DMS153 treated with DMSO at 0.1 percent for 48 hours (cell line): ENCODE results near the gene AP5Z1.

Experiments used
- DNase-seq: peaks from one replicate; lab custom pipeline; 2025; ENCODE audit not compliant: unreplicated experiment; lab: John Stamatoyannopoulos, UW

Gene AP5Z1

DNA sequence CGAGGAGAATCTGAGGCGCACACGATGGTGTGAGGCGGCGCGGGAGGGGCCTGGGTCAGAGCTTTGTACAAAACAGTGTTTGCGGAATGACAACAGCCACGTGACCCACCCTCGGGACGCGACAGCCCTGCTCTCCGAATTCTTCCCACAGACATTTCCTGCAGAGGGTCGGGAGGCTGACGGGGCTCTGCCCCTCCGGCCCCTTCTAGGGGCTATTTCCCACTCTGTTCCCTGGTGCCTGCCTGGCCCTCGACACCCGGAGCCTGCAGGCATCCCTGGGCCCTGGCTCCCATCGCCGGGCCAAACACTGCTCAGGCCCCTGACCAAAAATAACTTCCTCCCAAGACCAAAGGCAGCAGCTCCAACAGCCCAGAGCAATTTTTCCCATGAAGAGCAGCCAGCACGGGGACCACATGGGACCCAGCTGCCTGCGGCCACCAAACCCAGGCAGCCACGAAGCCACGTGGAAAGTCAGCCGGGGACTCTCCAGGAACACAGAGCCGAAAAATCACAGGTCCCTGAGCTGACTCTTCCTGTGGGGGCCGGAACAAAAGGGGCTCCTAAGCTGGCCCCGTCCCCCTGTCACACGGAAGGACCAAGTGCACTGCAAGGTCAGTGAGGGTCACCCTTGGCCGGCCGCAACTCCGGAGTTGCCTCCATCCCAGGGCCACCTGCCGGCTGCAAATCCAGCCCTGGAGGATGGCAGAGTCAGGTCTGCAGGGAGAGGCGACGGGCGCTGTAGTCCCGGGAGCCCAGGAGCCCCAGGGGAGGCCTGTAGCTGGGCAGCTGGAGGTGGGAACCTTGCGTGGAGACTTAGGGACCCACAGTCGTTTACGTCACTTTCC, 44.4 kb downstream of the AP5Z1 start:
- no peak for DNase-seq

DNA sequence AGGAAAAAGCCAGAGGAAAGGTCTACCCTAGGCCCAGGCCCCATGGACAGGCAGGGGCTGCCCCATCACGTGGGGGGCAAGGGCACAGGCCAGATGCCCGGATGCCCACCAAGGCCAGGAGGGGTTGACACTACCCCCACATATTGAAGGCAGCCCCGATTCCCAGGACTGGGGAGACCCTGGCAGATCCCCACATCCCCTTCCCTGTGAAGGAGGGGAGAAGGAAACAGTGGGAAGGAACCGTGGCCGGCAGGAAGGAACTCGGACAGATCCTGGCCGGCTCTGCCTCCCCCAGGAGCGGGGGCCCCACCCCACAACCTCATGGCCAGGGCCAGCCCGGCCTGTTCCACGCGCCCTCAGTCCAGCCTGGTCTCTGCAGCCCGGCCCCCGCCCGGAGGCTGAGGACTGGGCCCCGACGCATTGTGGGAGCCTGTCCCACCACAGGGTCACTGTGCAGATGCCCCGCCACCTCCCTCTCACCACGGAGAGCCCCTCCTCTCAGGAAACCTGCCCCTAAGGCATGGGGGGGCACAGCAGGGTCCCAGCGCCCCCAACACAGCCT, 45.1 kb downstream of the AP5Z1 start:
- no peak for DNase-seq

GRCh38 chr7:4820967-4821471, 45.6 kb downstream of the AP5Z1 start:
- DNase-seq, result no peak

GRCh38 chr7:4822677-4823076, 47.3 kb downstream of the AP5Z1 start:
- no peak for DNase-seq

- DNase-seq, result no peak
Observed at GRCh38 chr7:4823441-4824119, 48.2 kb downstream of the AP5Z1 start.

DNA sequence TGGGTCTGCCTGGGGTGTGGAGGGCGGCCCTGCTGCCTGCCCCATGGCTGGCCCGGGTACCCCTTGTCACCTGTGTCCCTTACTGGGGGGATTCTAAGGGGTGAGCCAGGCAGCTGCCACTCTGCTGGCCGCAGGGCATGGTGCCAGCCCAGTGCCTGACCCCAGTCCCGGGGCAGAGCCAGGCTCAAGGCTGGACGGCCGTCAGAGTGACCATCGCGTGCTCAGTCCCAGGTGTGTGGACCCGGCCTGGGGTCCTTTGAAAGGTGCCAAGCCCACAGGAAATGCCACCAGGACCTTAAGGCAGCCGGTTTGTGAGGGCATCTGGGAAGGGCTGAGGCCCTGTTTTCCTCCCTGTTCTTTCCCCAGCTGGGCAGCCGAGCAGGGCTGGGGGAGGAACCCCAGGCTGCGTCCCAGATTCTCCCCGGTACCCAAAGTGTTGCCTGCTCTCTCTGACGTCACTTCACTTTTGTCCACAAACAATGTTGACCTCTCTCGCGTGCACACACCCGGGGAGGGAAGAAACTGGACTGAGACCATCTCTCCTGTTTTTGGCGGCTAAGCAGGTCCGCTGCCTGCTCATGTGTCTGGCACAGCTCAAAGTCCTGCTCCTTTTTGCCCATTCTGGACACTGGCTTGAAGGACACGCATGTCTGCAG, 48.8 kb downstream of the AP5Z1 start:
- DNase-seq, result no peak

GRCh38 chr7:4825081-4825480, 49.7 kb downstream of the AP5Z1 start:
- DNase-seq, result no peak

DNA sequence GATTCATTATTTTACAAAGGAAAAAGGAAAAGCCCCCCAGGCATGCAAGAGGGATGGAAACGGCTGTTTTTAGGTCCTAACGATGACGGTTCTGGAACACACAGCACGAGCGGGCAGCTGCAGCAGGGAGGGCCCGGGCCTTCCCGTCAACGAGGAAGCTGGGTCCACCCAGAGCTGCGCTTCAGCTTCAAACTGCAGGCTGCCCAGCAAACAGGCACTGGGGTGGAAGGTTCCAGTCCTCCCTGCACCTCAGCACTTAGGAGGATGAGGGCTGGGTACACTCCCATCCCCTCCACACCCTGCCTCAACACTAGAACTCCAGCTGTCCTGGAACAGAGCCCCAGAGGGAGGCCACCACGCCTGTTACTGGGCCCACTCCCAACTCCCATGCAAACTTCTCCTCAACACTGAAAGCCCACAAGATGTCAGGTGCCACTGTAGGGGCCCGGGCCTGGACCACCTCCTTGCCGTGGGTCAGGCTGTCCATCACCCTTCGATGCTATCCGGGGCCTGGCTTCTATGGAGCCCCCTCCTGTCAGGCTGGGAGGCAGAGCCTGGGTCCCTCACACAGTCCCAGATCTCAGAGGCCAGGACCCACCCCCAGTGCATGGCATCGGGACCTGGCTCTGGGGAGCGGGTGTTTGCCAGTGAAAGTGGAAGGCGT, 53.4 kb downstream of the AP5Z1 start:
- no peak for DNase-seq

DNA sequence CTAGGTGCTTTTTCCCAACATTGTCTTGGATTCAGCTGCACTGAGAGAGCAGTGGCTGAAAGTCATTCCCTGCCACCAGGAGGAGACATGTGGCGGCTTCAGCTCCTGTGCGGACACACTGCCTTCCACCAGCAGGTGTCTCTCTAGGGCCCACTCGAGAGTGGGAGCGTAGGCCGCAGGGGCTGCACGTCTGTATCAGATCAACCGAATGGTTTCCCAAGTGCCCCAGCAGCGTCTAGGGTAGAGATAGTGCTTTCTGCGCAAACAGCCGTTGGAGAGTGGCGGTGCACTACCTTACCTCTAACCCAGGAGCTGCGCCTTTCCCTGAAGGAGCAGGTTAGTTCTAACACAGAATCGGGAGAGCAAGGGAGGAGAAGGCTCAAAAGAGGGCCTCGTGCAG, 54.8 kb downstream of the AP5Z1 start:
- DNase-seq, result no peak

DNA sequence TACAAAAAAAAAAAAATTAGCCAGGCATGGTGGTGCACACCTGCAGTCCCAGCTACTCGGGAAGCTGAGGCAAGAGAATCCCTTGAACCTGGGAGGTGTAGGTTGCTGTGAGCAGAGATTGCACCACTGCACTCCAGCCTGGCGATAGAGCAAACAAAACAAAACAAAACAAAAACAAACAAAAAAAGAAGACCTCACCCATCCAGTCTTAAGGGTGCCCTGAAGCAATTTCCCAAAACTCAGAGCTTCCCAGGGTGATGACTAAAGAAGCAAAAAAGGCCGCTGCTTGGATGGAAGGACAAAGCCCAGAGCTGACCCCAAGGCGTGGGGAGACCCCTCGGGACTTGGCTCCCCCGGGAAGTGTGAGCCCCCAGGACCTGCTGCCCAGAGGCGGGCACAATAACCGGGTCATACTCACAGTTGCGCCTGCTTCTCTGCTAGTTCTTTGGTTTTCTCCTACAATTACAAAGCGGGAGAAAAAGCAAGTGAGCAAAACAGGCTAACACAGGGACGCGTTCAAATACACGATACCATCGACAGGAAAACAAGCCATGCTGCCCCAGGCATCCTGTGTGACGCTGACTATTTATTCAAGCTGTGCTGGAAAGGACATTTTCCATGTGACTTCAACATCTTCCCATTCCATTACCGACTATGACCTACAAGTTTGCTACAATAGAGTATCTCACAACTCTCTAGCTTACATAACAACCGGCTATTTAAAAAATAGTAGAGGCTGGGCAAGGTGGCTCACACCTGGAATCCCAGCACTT, 56.5 kb downstream of the AP5Z1 start:
- DNase-seq, result no peak

DNA sequence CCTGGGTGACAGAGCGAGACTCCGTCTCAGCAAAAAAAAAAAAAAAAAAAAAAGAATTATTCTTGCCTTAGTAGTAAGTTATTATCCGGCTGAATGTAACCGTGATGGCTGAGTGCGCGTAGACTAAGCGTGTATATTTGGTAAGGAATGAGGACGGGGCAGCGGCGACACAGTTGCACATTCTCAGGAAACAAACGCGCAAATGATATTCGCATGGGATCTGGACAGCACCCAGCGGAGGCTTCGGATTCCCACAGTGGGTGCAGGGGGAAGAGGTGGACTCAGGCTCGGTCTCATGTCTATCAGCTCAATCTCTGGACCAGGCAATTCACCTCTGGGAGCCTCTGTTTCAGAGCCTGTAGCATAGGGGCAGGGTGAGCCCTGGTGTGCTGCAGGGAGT, 57.3 kb downstream of the AP5Z1 start:
- DNase-seq, result no peak

GRCh38 chr7:4833176-4833575, 57.8 kb downstream of the AP5Z1 start:
- DNase-seq, result no peak

DNA sequence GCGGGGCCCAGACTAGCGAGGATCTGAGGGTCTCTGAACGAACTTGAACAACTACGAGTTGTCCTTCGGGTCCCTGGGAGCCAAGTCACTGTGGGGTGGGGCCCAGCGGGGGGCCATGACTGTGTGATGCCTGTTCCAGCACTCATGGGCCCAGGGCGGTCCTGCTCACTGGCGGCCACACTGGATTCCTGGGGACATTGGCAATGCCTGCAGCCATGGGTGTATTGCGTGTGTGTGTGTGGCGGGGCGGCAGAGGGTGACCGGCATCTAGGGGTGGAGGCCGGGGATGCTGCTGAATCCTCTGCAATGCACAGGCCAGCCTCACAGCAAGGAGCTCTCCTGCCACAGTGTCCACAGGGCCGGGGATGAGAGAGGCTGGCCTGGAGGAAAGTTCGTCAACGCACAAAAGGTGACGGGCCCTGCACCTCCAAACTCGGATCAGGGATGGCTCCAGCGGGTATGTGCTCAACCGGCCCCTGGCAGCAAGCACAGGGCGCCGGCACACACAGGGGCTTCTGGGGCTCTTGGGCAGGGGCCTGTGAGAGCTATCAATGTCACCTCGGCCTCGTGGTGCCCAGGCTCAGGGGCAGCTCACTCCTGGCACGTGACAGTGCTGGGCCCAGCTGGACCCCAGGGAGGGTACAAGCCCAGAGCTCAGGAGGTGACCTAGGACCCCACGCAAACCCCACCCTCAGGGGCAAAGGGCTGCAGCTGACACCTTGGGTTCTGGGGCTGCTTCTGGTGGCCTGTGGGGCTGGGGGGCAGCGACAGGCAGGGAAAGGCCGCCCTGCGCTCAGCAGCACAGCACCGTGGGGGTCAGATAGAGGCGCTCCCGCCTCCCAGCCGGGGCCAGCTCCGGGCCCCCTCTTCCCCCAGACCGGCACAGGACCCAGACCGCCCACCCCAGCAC, 58.5 kb downstream of the AP5Z1 start:
- DNase-seq, result no peak

DNA sequence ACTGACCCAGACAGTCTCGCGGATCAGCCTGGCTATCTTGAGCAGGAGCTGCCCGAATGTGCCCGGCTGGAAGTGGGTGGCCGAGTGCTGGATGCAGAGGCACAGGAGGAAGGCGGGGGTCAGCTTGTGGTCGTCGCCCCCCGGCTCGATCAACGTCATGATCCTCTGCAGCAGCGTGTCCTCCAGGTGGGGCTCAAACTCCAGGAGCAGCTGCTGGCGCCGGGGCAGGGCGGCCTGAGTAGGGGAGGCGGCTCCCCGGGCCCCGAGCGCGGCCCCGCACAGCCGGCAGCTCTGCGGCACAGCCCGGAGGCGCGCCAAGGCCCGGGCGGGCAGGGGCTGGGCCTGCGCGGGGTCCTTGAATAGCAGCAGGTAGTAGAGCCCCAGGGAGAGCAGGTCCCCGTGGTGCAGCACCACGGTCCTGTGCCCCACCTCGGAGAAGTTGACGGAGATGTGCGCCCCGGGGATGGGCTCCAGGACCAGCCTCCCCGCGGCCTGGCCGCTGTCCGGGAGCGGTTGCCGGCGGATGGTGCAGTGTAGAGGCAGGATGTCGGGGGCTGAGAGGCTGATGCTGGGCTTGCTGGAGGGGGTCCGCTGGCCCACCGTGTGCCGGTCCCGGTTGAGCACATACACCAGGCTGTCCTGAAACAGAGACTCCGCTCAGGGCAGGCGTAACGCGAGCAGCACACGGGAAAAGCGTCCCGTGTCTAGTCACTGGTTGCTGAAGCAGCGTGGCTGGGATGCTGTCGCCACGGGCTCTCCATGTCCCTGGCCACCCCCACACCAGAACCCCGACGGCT, 59.4 kb downstream of the AP5Z1 start:
- no peak for DNase-seq

DNA sequence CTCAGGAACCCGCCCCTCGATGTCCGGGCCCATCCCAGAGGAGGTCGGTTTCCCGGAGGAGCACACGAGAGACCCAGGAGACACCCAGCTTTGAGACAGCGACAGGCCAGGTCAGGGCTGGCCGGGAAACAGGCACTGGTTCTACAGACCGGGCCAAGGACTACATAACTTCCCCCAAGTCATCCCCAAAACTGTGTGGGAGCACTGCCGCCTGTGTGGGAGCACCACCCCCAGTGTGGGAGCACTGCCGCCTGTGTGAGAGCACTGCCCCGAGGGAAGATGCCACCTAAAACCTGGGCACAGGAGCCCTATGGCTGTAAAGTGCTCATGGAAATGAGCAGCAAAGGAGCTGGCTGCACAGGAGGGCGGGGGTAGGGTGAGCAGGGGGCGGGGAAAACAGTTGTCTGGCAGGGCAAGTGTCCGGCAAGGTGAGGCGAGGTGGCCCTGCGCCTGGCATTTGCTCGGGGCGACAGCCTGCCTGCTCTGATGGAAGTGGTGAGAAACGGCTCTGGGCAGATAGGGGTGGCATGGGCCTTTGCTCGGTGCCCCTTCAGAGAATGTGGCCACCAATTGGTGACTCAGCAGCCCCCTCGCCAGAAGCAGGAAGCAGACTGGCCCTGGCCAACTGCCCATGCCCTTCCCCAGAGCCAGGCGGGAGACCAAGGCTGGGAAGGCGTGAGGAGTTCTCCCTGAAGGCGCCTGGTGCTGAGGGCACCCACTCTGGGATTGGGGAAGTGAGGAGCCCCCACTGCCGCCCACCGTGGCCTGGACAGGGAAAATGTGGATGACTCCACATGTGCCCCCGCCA, 60.2 kb downstream of the AP5Z1 start:
- no peak for DNase-seq

GRCh38 chr7:4836206-4836661, 60.8 kb downstream of the AP5Z1 start:
- no peak for DNase-seq

- no peak for DNase-seq
Observed at GRCh38 chr7:4837041-4837802, 61.8 kb downstream of the AP5Z1 start.
